Large intestine (tissue), 3 donors: ENCODE data around the gene SLC25A12. TPM values are rescaled to one million over a fixed set of nuclear protein-coding genes. Genes with fewer than 3 reads are reported as not detected.
A peak's percentile ranks its signal among the peaks of the same experiment; 100 is the strongest.

Experiments
- DNase-seq, 2 donors: peaks; one replicate each; pipeline versions ENCODE4 v3.0.0 to v3.0.0-alpha.2; 2013
- H3K27ac ChIP-seq: one replicate; pipeline ENCODE4 v1.5.1; 2013; ENCODE audit warnings: low read length
- H3K27me3 ChIP-seq: 2 replicates; pipeline ENCODE4 v1.6.1; 2013; ENCODE audit warnings: low read length; ENCODE audit not compliant: control insufficient read depth, insufficient read depth
- H3K36me3 ChIP-seq: 2 replicates; pipeline ENCODE4 v1.6.1; 2013; ENCODE audit warnings: low read length; ENCODE audit not compliant: control insufficient read depth, insufficient read depth
- H3K4me1 ChIP-seq: one replicate; pipeline ENCODE4 v1.6.1; 2013; ENCODE audit warnings: low read length; ENCODE audit not compliant: control insufficient read depth, insufficient read depth
- H3K4me3 ChIP-seq: one replicate; pipeline ENCODE4 v1.5.1; 2013; ENCODE audit warnings: low read length
- H3K9me3 ChIP-seq: one replicate; pipeline ENCODE4 v1.6.1; 2013; ENCODE audit warnings: mild to moderate bottlenecking, low read depth, low read length, moderate library complexity; ENCODE audit not compliant: control insufficient read depth
- WGBS: methylation state at CpG from one replicate; pipeline ENCODE4 v1.1.5; 2013; ENCODE audit warnings: low lambda C conversion rate; ENCODE audit not compliant: insufficient coverage; 5-methylcytosine and 5-hydroxymethylcytosine counted together
- polyA plus RNA-seq: library from polyadenylated mRNA; unstranded; fragments of 120-200 nt; gene quantifications from one replicate; pipeline ENCODE4 v1.2.1, GENCODE V29; 2013

The SLC25A12 gene
- polyA plus RNA-seq, 1 donor = 9.5 TPM

DNA sequence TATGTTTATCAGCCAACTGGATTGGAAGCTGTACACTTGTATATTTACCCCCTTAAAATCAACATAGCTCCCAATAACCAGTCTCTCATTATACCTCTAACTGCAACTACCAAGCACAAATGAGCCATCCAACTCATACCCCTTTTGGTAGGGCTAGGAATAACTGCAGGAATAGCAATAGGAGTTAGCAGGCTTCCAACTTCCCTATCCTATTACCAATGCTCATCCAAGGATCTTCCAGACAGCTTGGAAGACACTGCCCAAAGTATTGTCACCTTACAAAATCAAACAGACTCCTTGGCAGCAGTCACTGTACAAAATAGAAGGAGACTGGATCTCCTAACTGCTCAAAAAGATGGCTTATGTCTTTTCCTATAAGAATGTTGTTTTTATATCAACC is 61.6 kb downstream of the SLC25A12 start:
- DNase-seq = no peak
- Histone ChIP-seq H3K36me3 (peaks cover 23% of the 10 kb centered on the region), H3K9me3 (peaks cover 9% of the 10 kb centered on the region), H3K27me3 (no peaks in the 10 kb centered on the region), H3K4me1 (no peaks in the 10 kb centered on the region), H3K27ac (no peak overlapping the region), H3K4me3 (no peak overlapping the region)

DNA sequence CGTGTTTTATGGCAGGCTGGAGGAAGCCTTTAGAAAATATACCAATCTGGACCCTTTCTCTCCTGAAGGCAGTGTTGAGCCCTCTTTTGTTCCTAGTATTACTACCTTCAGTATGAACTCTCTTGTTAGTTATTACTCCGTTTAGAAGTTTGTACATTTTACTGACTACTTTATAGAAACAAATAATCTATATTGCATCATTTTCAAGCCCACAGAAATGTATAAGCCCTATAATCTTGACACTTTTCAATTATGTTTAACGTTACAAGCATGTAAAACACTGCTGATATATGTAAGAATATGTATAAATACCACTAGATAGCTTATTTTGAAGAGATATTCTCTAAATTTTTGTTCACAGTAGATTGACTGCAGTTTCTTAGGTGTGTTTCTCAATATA is 64.0 kb downstream of the SLC25A12 start:
- 94% methylated on average over 2 of the region's 3 CpGs for WGBS
- peaks cover 9% of the 10 kb centered on the region for H3K9me3 ChIP-seq
- no peaks in the 10 kb centered on the region for H3K4me1 ChIP-seq
- DNase-seq = no peak
- H3K27me3 ChIP-seq = no peaks in the 10 kb centered on the region
- peaks cover 18% of the 10 kb centered on the region for H3K36me3 ChIP-seq
- H3K27ac ChIP-seq = no peak overlapping the region
- no peak overlapping the region for H3K4me3 ChIP-seq

DNA sequence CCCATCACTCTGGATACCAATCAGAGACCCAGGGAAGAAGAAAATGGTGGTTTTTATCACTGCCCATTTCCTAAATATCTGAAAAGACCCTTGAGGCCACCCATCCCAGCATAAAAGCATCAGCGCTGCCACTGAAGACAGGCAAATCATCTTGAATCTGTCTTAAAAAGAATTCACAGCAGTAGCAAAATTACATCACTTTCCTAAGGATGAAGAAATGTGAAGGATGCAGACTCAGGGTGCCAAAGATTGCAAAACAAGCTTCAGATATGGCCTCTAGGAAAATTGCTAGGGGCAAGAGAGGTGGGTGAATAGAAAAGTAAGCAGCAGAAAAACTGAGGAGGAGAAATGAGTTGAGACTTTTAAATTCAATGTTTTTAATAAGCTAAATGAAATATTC is 70.0 kb downstream of the SLC25A12 start:
- H3K36me3 ChIP-seq = no peaks in the 10 kb centered on the region
- H3K4me3 ChIP-seq = no peak overlapping the region
- no peaks in the 10 kb centered on the region for H3K27me3 ChIP-seq
- H3K27ac ChIP-seq = no peak overlapping the region
- H3K4me1 ChIP-seq = no peaks in the 10 kb centered on the region
- no CpG with 5 or more reads among the region's 1 CpG for WGBS
- no peak for DNase-seq
- no peaks in the 10 kb centered on the region for H3K9me3 ChIP-seq

DNA sequence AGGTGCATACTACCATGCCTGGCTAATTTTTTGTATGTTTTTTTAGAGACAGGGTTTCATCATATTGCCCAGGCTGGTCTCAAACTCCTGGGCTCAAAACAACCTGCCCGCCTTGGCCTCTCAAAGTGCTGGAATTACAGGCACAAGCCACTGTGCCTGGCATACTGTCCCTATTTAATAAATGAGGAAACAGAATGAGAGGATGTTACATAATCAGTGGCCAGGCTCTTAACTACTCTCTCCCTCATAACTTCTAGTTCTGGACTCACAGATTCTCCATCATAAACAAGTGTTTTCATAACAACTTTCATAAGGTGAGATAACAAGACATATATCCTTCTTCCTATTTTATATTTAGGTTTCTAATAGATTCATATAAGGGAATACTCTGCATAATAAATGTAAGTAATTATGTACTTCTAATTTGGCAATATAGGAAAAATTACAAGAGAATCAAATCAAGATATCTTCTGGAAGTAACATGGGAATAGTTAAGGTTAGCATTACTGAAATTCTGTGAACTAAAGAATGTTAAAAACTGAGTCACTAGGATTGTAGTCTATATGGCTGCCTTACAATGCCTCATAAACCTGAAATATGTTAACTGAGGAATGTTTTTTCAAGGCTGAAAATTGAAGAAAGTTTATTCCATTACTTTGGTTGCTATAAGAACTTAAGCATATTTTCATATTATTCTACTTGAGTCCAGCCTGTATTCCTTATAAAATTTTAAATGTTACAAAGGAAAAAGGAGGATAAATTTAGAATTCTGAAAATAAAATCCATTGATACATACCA is 71.3 kb downstream of the SLC25A12 start:
- no peaks in the 10 kb centered on the region for H3K27me3 ChIP-seq
- WGBS = no CpG with 5 or more reads among the region's 1 CpG
- no peak overlapping the region for H3K27ac ChIP-seq
- no peaks in the 10 kb centered on the region for H3K9me3 ChIP-seq
- H3K36me3 ChIP-seq = no peaks in the 10 kb centered on the region
- H3K4me1 ChIP-seq = no peaks in the 10 kb centered on the region
- no peak overlapping the region for H3K4me3 ChIP-seq
- DNase-seq = no peak

DNA sequence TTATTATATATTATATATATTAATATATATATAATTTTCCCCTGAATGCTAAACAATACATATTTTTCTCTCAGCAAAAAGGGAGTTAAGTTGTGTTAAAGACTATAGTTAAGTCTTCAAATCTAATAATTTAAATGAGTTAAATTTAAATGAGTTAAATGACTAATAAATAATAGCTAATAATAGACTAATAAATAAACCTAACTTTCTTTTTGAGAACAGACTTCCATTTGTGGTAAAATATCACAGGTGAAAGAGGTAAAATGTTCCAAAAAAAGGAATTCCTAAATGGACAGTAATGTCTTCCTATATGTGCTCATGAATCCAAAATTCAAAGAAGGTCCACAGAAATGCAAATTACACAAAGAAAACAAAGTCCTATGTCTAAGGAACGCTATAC is 74.6 kb downstream of the SLC25A12 start:
- Histone ChIP-seq H3K4me3 (no peak overlapping the region), H3K9me3 (no peaks in the 10 kb centered on the region), H3K4me1 (no peaks in the 10 kb centered on the region), H3K27me3 (no peaks in the 10 kb centered on the region), H3K27ac (no peak overlapping the region), H3K36me3 (no peaks in the 10 kb centered on the region)
- WGBS = 100% methylated on average over 1 of the region's 1 CpG
- no peak for DNase-seq

DNA sequence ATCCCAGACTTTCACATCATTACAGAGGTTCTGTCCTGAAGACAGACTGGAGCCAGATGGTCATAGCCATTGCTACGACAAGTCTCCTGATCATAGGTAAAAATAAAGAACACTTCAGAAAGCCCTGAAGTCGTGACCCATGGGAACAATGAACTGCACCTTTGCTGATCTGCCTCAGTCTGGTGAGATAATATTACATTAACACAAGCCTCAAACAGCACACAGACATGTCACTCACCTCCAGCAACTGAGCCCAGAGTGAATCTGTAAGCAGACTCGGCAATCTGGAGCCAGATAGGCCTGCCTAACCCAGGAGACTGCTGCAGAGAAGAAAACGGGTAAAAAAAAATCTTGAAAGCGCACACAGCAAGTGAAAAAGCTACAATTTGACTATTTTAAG is 79.2 kb downstream of the SLC25A12 start:
- H3K4me3 ChIP-seq = no peak overlapping the region
- no peaks in the 10 kb centered on the region for H3K4me1 ChIP-seq
- no peaks in the 10 kb centered on the region for H3K9me3 ChIP-seq
- 100% methylated on average over 2 of the region's 5 CpGs for WGBS
- no peaks in the 10 kb centered on the region for H3K36me3 ChIP-seq
- H3K27ac ChIP-seq = no peak overlapping the region
- H3K27me3 ChIP-seq = no peaks in the 10 kb centered on the region
- DNase-seq = no peak

DNA sequence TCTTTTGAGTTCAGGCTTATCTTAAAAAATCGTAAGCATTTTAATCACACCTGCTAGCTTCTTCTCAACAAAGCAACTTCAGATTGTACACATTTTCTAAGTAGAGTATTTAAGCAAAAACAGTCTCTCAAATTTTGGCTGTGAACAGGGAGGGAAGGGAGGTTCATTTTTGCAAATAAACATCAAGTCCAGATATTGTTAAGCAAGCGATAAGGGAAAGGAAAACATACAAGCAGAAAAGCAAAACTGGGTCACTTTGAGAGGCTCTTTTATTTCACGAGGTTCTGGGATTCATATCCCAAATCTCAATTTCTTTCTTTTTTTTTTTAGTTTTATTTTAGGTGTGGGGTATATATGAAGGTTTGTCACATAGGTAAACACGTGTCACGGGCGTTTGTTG is 79.9 kb downstream of the SLC25A12 start:
- Histone ChIP-seq H3K27me3 (no peaks in the 10 kb centered on the region), H3K36me3 (no peaks in the 10 kb centered on the region), H3K4me1 (no peaks in the 10 kb centered on the region), H3K9me3 (no peaks in the 10 kb centered on the region), H3K27ac (no peak overlapping the region), H3K4me3 (no peak overlapping the region)
- no peak for DNase-seq
- 67% methylated on average over 1 of the region's 6 CpGs for WGBS

DNA sequence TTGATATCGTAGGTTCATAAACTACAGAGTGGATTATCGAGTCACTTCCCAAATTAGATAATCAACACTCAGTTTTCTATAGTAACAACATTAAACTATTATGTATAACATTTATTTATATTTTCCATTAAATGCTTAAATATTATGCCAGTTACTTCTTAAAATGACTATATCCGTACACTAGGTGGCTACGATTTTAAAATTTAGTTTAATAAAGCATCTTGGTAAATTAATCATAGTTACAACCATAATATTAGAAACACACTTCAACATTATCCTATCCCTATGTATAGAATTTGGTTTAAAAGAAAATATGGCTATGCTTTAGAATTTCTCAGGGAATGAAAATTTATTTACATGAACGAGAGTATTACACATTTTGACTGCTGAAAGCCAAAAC is 80.3 kb downstream of the SLC25A12 start:
- 81% methylated on average over 3 of the region's 5 CpGs for WGBS
- no peak overlapping the region for H3K27ac ChIP-seq
- H3K4me1 ChIP-seq = no peaks in the 10 kb centered on the region
- DNase-seq = no peak
- H3K36me3 ChIP-seq = no peaks in the 10 kb centered on the region
- no peaks in the 10 kb centered on the region for H3K9me3 ChIP-seq
- no peaks in the 10 kb centered on the region for H3K27me3 ChIP-seq
- H3K4me3 ChIP-seq = no peak overlapping the region

DNA sequence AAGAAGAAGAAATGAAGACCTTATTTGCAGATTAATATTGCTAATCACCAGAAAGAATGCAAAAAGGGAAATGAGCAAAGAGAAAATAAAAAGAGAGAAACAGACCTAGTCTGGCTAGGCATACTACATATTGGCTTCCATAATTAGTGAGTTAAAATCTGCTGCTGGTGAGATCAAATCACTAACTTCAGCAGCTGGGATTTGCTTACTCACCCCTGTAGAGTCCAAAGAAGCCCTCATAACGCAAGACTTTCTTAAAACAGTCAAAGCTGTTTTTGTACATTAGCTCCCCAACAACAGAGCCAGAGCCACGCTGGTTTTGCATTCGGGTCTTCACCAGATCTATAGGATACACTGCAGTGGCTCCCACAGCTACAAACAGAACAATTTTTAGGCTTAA is 80.9 kb downstream of the SLC25A12 start:
- Histone ChIP-seq H3K4me3 (no peak overlapping the region), H3K27me3 (no peaks in the 10 kb centered on the region), H3K27ac (no peak overlapping the region), H3K9me3 (no peaks in the 10 kb centered on the region), H3K4me1 (no peaks in the 10 kb centered on the region), H3K36me3 (no peaks in the 10 kb centered on the region)
- WGBS = no CpG with 5 or more reads among the region's 3 CpGs
- DNase-seq = no peak

DNA sequence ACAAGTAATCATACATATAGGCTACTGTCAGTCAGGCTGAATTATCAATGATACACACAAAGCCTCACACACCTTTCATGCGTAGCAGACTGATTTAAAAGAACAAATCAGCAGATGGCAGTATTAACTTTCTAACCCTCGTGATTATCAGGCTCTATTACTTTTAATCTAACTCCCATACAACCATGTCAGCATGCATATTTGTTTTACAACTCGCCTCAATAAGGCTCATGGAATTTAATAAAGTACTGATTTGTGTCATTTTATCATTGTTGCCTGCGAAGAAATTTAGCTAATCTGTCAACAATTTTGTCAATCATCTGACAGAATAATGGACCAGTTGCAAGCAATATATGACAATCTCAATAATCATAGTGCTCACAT is 82.8 kb downstream of the SLC25A12 start:
- DNase-seq = peak in 1 of 2 donors; percentile 27
- Histone ChIP-seq H3K36me3 (no peaks in the 10 kb centered on the region), H3K4me3 (no peak overlapping the region), H3K9me3 (no peaks in the 10 kb centered on the region), H3K27me3 (no peaks in the 10 kb centered on the region), H3K4me1 (no peaks in the 10 kb centered on the region), H3K27ac (no peak overlapping the region)
- WGBS = 30% methylated on average over 2 of the region's 4 CpGs
